Breast epithelium (tissue), 4 donors: ENCODE measurements around the gene FDX2. TPM values are rescaled to one million over a fixed set of nuclear protein-coding genes. Genes with fewer than 3 reads are reported as not detected.

Source experiments
- DNase-seq, 2 donors: peaks; one replicate each; pipeline ENCODE4 v3.0.0-alpha.2; 2019; ENCODE audit warnings: low spot score in 2 of 2
- H3K27ac ChIP-seq, 2 donors: fragments of 200-600 bp; sonication (generic) in 1 of 2; one replicate each; pipeline ENCODE4 v1.5.1; 2016 to 2019; ENCODE audit warnings: mild to moderate bottlenecking in 1 of 2
- H3K27me3 ChIP-seq, 2 donors: fragments of 200-600 bp; sonication (generic) in 1 of 2; one replicate each; pipeline versions ENCODE4 v1.5.1 to v1.6.0; 2017 to 2019; ENCODE audit warnings: control low read depth in 1 of 2, mild to moderate bottlenecking in 1 of 2
- H3K36me3 ChIP-seq: fragments of 200-600 bp; one replicate; pipeline ENCODE4 v1.5.1; 2019
- H3K4me1 ChIP-seq, 2 donors: fragments of 200-600 bp; sonication (generic); one replicate each; pipeline ENCODE4 v1.5.1; 2016 to 2019; ENCODE audit warnings: control low read depth in 1 of 2
- H3K4me3 ChIP-seq, 3 donors: fragments of 200-600 bp; sonication (generic); 1 replicate in 2 of 3; 2 replicates in 1 of 3; pipeline ENCODE4 v1.5.1; 2016 to 2019; ENCODE audit warnings: mild to moderate bottlenecking in 3 of 3, moderate library complexity in 2 of 3
- H3K9me3 ChIP-seq, 2 donors: fragments of 200-600 bp; sonication (generic) in 1 of 2; one replicate each; pipeline ENCODE4 v1.5.1; 2016 to 2019; ENCODE audit warnings: control low read depth in 1 of 2
- POLR2A ChIP-seq: fragments of 450-650 bp; IDR thresholded peaks from one replicate; pipeline ENCODE4 v1.6.1; 2016; ENCODE audit warnings: antibody characterized with exemption, mild to moderate bottlenecking, moderate library complexity
- POLR2AphosphoS5 ChIP-seq, 3 donors: sonication (generic); formaldehyde crosslinking; IDR thresholded peaks; one replicate each; pipeline ENCODE4 v1.6.1; 2017; ENCODE audit warnings: antibody characterized with exemption in 3 of 3
- intact Hi-C: fragments of 100-400 bp; cut with DNase I; formaldehyde crosslinking; loops from one replicate; pipeline ENCODE4 v1.15.1; 2023; ENCODE audit warnings: low total_unique reads
- total RNA-seq, 3 donors: library from RNA; depleted of rRNA; stranded (reverse); fragments of >200 nt; gene quantifications; one replicate each; pipeline ENCODE4 v1.1.0, GENCODE V29; 2016
- TF ChIP-seq, protein P1 (sequence below), 3 donors: fragments of 450-650 bp; IDR thresholded peaks; one replicate each; pipeline ENCODE4 v1.5.1; 2016 to 2017; ENCODE audit warnings: antibody characterized with exemption in 3 of 3, mild to moderate bottlenecking in 3 of 3, moderate library complexity in 3 of 3

Gene FDX2
- total RNA-seq, 3 donors from 2014 or later: 14.7 to 19.9 (median 15.7) TPM

DNA sequence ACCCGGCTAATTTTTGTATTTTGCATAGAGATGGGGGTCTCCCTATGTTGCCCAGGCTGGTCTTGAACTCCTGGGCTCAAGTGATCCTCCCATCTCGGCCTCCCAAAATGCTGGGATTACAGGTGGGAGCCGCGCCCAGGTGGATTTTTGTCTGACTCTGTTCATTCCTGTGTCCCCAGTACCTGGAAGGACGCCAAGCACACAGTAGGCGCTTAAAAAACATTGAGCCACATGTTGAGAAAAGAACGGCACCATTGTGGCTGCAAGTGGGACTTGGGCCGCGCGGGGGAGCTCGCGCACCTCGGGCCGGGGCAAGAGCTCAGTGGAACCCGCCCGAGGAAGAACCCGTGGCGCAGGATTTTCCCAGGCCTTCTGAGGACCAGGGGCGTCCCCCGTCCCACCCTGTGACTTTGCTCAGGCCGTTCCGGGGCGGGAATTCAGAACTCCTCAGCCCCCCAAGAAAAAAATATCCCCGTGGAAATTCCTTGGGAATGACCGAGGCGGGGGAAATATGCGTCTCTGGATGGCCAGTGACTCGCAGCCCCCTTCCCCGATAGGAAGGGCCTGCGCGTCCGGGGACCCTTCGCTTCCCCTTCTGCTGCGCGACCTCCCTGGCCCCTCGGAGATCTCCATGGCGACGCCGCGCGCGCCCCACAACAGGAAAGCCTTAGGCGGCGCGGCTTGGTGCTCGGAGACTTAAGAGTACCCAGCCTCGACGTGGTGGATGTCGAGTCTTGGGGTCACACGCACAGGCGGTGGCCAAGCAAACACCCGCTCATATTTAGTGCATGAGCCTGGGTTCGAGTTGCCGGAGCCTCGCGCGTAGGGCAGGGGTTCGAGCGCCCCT, 46.3 kb downstream of the FDX2 start:
- Histone ChIP-seq H3K9me3 (no peaks in the 10 kb centered on the region), H3K4me3 (peak overlapping the region; percentile 59 to 68 (median 63)), H3K36me3 (no peaks in the 10 kb centered on the region), H3K27ac (peak overlapping the region; percentile 88 to 91), H3K4me1 (no peaks in the 10 kb centered on the region), H3K27me3 (no peaks in the 10 kb centered on the region)
- peak; percentile 83 to 89 for DNase-seq
- intact Hi-C loops: loop anchor here (1.0 to 5.0 kb wide), 2 partner anchors 119 to 133 kb away; partner anchors contain the start of gene CDC37
- peak in 2 of 3 donors; percentile 15 to 59 for TF ChIP-seq POLR2AphosphoS5 (IDR thresholded peaks at IDR 0.05)
- no peak for TF ChIP-seq POLR2A
- TF ChIP-seq, protein P1, sequence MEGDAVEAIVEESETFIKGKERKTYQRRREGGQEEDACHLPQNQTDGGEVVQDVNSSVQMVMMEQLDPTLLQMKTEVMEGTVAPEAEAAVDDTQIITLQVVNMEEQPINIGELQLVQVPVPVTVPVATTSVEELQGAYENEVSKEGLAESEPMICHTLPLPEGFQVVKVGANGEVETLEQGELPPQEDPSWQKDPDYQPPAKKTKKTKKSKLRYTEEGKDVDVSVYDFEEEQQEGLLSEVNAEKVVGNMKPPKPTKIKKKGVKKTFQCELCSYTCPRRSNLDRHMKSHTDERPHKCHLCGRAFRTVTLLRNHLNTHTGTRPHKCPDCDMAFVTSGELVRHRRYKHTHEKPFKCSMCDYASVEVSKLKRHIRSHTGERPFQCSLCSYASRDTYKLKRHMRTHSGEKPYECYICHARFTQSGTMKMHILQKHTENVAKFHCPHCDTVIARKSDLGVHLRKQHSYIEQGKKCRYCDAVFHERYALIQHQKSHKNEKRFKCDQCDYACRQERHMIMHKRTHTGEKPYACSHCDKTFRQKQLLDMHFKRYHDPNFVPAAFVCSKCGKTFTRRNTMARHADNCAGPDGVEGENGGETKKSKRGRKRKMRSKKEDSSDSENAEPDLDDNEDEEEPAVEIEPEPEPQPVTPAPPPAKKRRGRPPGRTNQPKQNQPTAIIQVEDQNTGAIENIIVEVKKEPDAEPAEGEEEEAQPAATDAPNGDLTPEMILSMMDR (IDR thresholded peaks at IDR 0.05): peak; percentile 88 to 94 (median 93)

DNA sequence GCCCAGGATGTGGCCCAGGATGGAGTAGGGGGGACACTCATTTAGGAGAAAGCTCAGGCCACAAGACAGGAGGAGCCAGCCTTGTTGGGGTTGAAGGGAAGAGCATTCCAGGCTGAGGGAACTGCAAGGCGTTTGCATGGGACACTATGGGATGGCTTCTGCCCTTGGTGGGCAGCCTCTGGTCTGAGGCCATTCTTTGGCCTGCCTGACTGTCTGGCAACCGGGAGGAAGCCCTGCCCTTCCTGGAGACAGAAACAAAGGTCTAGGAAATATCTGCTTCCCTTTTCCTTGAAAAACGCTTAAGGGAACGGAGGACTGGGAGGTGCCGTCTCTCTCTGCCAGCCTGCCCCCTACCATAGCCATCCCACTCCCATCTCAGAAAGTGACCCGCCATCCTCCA, 47.7 kb downstream of the FDX2 start:
- H3K4me3 ChIP-seq: no peak overlapping the region
- peak overlapping the region in 1 of 2 donors; percentile 78 for H3K27ac ChIP-seq
- TF ChIP-seq POLR2AphosphoS5 (IDR thresholded peaks at IDR 0.05): no peak
- TF ChIP-seq, protein P1 (IDR thresholded peaks at IDR 0.05): no peak
- no peak for TF ChIP-seq POLR2A
- DNase-seq: no peak
- no peaks in the 10 kb centered on the region for H3K27me3 ChIP-seq
- H3K4me1 ChIP-seq: no peaks in the 10 kb centered on the region
- H3K9me3 ChIP-seq: no peaks in the 10 kb centered on the region
- intact Hi-C loops: loop anchor here (5.0 kb wide), 1 partner anchor 134 kb away; the partner anchor contains the start of gene CDC37
- no peaks in the 10 kb centered on the region for H3K36me3 ChIP-seq

- Histone ChIP-seq H3K4me1 (no peaks in the 10 kb centered on the region), H3K36me3 (no peaks in the 10 kb centered on the region), H3K27me3 (no peaks in the 10 kb centered on the region), H3K4me3 (no peak overlapping the region), H3K9me3 (no peaks in the 10 kb centered on the region), H3K27ac (no peak overlapping the region)
- intact Hi-C loops: loop anchor here (5.0 kb wide), 1 partner anchor 136 kb away; the partner anchor contains the start of gene CDC37
- no peak for DNase-seq
- TF ChIP-seq, protein P1 (IDR thresholded peaks at IDR 0.05): no peak
- TF ChIP-seq POLR2AphosphoS5 (IDR thresholded peaks at IDR 0.05) (no peak), POLR2A (no peak)
These were observed 49.1 kb downstream of the FDX2 start for GRCh38 chr19:10266706-10267105.

- H3K4me3 ChIP-seq: no peak overlapping the region
- H3K9me3 ChIP-seq: no peaks in the 10 kb centered on the region
These were observed 53.0 kb downstream of the FDX2 start for GRCh38 chr19:10262771-10263170.

More at GRCh38 chr19:10262771-10263170, 53.0 kb downstream of the FDX2 start:
- intact Hi-C loops: no loop called here
- no peak for TF ChIP-seq POLR2A
- no peak for TF ChIP-seq POLR2AphosphoS5 (IDR thresholded peaks at IDR 0.05)
- TF ChIP-seq, protein P1 (IDR thresholded peaks at IDR 0.05): no peak
- H3K27ac ChIP-seq: no peak overlapping the region
- no peaks in the 10 kb centered on the region for H3K4me1 ChIP-seq
- H3K27me3 ChIP-seq: no peaks in the 10 kb centered on the region
- H3K36me3 ChIP-seq: no peaks in the 10 kb centered on the region
- no peak for DNase-seq
